HL-60/S4 treated with phorbol 12-myristate 13-acetate at 8.2 ng/mL for 4 days and 3 days (cell line): ENCODE results near the gene LRRC26.

Experiments used
- in situ Hi-C: fragments of 300-500 bp; cut with MboI; formaldehyde crosslinking; loops from 2 replicates; pipeline ENCODE4 v1.15.0; 2022; ENCODE audit warnings: low sequenced_read_pairs

The LRRC26 gene

GRCh38 chr9:137199411-137200121, 29.7 kb upstream of the LRRC26 start:
- in situ Hi-C loops = no loop called here

GRCh38 chr9:137198902-137199283, 29.0 kb upstream of the LRRC26 start:
- in situ Hi-C loops = no loop called here

- in situ Hi-C loops = no loop called here
Observed at GRCh38 chr9:137198051-137198901, 28.4 kb upstream of the LRRC26 start.

DNA sequence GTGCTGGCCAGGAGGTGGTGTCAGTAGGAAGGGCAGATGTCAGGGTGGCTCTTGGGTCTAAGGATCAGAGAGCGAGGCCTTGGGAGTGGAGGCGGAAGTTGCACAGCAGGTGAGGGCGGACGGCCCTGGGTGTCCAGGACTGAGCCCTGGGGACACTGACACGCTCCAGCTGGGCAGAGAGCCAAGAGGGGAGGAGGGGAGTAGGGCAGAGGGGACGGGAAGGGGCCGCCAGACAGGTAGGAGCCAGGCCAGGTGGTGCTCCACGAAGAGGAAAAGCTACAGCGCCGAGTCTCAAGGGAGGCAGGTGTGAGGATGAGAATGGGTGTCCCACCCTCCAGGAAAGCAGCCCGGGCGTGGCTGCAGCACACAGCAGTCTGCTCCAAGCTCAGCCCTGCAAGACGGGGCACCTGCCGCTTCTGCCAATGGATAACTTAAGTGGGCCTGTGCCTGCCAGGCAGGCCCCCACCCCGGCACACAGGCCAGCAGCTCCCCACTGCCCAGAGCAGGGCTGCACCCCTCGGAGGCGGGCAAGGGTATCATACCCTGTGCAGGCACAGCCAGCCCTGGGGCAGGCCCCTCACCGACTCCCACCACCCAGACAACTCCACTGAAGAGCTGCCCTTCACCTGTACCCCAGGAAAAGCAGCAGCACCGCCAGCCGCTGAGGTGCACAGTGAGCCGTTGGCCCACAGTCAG, 25.8 kb upstream of the LRRC26 start:
- in situ Hi-C loops = no loop called here

- in situ Hi-C loops = no loop called here
Observed at GRCh38 chr9:137194909-137195308, 25.1 kb upstream of the LRRC26 start.

- in situ Hi-C loops = no loop called here
Observed at GRCh38 chr9:137194388-137194787, 24.5 kb upstream of the LRRC26 start.

GRCh38 chr9:137193771-137194170, 23.9 kb upstream of the LRRC26 start:
- in situ Hi-C loops = no loop called here

- in situ Hi-C loops = no loop called here
Observed at GRCh38 chr9:137192859-137193258, 23.0 kb upstream of the LRRC26 start.

- in situ Hi-C loops = no loop called here
Observed at GRCh38 chr9:137192448-137192780, 22.6 kb upstream of the LRRC26 start.

DNA sequence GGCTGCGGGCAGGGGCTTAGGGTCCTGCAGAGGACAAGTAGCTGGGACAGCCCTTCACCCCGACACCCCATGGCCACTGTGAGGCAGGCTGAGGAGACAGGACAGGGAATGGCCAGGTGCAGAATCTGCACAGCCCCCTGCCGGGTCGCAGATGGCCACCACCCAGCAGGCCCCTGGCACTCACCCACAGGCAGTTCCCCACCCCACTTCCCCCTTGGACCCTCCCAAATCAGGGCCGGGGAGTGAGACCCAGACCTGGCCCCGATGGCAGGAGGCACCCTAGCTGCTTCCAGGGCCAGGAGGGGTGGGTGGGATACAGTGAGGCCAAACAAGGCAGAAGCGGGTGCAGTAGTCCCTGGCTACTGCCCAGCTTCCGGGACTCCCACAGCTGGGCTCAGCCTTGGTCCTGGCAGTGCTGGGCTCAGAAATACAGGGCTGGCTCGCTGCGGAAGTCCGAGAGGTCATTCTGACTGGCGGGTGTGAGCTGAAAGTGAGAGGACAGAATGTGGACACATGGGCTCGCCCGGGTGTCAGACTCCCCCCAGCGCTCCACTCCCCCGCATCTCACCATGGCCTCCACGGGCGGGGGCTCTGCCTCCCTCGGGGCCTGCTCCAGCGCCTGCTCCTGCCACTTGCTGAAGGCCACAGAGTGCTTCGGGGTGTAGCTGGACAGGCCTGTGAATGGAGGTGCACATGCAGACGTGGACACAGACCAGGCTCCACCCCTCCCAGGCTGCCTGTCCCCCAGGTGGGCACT, 22.0 kb upstream of the LRRC26 start:
- in situ Hi-C loops = no loop called here

- in situ Hi-C loops = no loop called here
Observed at GRCh38 chr9:137191245-137191644, 21.4 kb upstream of the LRRC26 start.

DNA sequence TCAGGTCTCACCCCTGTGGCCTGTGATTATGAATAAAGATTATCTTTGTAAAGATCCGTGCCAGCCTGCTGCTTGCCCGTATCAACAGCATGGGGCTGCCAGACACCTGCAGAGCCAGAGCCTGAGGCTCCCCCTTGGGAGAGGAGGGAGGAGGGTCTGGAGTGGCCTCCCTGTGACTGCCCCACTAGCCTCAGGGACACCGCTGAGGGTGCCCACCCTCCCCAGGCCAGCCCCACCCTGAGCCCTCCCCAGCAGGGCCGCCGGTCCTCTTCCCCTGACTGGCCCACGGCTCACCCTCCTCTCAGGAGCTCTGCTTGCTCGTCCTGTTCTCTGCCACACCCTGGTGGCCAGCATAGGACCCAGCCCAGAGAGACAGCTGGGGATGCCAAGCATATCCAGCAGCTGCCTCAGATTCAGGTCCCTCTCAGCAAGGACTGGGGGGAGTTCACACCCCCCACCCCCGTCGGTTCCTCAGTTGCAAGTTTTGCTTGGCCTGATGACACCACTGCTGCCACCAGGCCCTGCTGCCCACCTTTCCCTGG, 20.5 kb upstream of the LRRC26 start:
- in situ Hi-C loops = no loop called here

- in situ Hi-C loops = no loop called here
Observed at GRCh38 chr9:137189297-137190295, 19.7 kb upstream of the LRRC26 start.

DNA sequence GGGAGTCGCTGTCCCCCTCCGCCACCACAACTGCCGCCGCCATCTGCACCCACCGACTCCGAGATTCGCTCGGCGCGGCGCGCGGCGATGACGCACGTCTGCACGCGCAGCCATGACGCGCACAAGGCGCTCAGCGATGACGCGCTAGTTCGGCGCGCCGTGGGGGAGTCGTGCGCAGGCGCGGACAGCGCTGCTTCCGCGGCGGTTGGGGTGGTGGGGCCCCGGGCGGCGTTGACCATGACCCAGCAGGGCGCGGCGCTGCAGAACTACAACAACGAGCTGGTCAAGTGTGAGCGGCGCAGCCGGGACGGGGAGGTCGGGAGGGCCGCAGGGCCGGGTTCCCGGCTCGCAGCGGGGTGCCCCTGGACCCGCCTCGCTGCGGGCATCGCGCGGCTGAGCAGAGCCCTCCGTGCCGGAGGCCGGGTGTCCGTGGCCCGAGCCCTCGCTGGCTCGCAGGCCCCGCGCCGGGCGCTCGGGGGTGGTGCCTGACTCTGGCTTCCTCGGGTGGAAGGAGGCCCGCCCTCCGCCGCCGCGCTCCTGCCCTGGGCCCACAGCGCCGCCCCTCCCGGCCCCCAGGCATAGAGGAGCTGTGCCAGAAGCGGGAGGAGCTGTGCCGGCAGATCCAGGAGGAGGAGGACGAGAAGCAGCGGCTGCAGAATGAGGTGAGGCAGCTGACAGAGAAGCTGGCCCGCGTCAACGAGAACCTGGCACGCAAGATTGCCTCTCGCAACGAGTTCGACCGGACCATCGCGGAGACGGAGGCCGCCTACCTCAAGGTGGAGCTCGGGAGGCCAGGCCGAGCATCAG, 18.8 kb upstream of the LRRC26 start, which contains the start of the genes ANAPC2 and SSNA1:
TSS of gene ANAPC2 (minus strand) at position 71 of the 807 bp plus-strand sequence. CDS start at position 43, 28 bp downstream.
TSS of gene SSNA1 (plus strand) at position 187 of the 807 bp plus-strand sequence. CDS start at position 238, 51 bp downstream.
- in situ Hi-C loops = no loop called here

- in situ Hi-C loops = no loop called here
Observed at GRCh38 chr9:137188086-137188489, 18.2 kb upstream of the LRRC26 start.

GRCh38 chr9:137187386-137187785, 17.5 kb upstream of the LRRC26 start:
- in situ Hi-C loops = no loop called here

DNA sequence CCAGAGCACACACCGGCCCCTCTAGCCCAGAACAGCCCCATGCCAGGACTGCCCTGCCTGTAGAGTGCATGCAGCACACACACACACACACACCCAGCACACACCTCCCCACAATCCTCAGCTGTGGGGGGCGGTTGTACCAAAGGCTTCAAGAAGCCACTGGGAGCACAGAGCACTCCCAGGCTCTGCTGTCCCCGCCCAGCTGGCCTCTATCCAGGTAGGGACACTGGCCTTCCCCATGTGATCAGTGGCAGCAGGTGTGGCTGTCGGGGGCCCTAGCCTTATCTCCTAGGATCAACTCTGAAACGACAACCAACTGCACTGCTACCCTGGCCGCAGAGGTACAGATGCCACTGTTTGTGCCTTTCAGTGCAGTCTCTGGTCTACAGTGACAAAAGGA, 16.5 kb upstream of the LRRC26 start:
- in situ Hi-C loops = no loop called here

DNA sequence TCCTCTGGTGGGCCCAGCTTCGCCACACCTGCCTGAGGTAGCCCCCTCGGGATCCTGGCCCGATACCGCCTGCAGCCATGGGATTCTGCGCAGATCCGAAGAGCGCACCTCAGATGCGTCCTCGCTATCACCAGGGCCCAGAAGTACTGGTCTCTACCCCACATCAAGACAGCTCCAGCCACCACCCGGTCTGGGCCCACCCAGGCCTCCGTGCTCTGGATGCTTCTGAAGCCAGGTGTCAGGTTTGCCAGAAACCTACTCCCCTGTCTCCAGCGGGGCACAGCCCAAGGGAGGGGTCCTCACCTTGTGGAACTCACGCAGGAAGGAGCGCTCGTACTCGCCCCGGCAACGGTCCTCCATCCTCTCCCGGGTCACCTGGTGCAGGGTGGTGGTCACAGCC, 16.1 kb upstream of the LRRC26 start:
- in situ Hi-C loops = no loop called here
